ENCODE data around the gene INTS4. TPM values are rescaled to one million over a fixed set of nuclear protein-coding genes. Genes with fewer than 3 reads are reported as not detected.
A peak's percentile ranks its signal among the peaks of the same experiment; 100 is the strongest.

INTS4 gene
- total and polyA plus RNA-seq, 10 of the 15 experiments (the other 5 are each of a cell fraction or from before 2014, with no cell fraction given): 20.2 to 50.5 (median 40.0) TPM

DNA sequence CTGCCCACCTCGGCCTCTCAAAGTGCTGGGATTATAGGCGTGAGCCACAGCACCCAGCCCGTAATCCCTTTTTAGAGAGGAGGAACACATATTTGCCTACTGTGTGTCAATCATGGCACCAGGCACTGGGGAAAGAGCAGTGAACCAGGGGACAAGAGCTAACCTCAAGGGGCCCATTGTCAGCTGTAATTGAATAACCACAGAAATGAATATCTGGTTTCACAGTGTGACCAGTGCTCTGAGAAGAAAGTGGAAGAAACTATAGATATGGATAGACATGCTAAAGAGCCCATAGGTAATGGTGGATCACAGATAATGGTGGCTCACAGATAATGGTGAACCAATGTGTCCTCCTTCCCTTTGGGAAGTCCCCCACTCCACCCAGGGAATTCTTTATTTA is 37.2 kb upstream of the INTS4 start:
- in situ Hi-C loops (cut with MboI) (no loop called here), intact Hi-C loops (cut with micrococcal nuclease; ENCODE audit: unreplicated experiment) (no loop called here)
- 38% methylated on average over 3 of the region's 3 CpGs for WGBS (ENCODE audit: insufficient coverage, insufficient replicate concordance, low lambda C conversion rate, missing lambda C conversion rate)
- BruUV-seq (replicated peaks): no TSS peak
- Histone ChIP-seq H3K79me2 (ENCODE audit: control insufficient read depth, insufficient read depth, low read length) (no peaks in the 10 kb centered on the region), H3K4me3 (no peak overlapping the region), H3K36me3 (ENCODE audit: control insufficient read depth in 2 of 2, insufficient read depth in 2 of 2, low read length in 1 of 2) (no peaks in the 10 kb centered on the region), H3K27me3 (replicated peaks in 1 of 2; ENCODE audit: control insufficient read depth in 2 of 2, insufficient read depth in 2 of 2, low read length in 1 of 2) (no peaks in the 10 kb centered on the region), H3K9ac (ENCODE audit: control insufficient read depth, insufficient read depth, low read length) (no peak overlapping the region), H3K4me1 (ENCODE audit: control insufficient read depth, insufficient read depth, low read length) (peaks cover 6% of the 10 kb centered on the region), H3K4me2 (ENCODE audit: control insufficient read depth, insufficient read depth) (peak overlapping the region; percentile 22; the same call in 1 of the 2 replicates), H2AFZ (ENCODE audit: control insufficient read depth, low read depth, low read length) (peak overlapping the region; percentile 79), H4K20me1 (ENCODE audit: control insufficient read depth, insufficient read depth) (no peaks in the 10 kb centered on the region), H3K27ac (ENCODE audit: control insufficient read depth, insufficient read depth) (no peak overlapping the region), H3K9me3 (replicated peaks; ENCODE audit: control insufficient read depth, insufficient read depth, low read length) (no peaks in the 10 kb centered on the region)
- ChIA-PET SMC1A (ENCODE audit: uncharacterized antibody, unreplicated experiment) (interaction anchor here (1.0 to 5.2 kb wide), 4 partner anchors 8 to 34 kb away, joined by 5 to 19 read pairs (median 5); no protein-coding TSS in a partner anchor), CTCF (interaction anchor here (1.6 to 3.5 kb wide), 3 partner anchors 12 to 32 kb away, joined by 5 to 17 read pairs (median 9); no protein-coding TSS in a partner anchor), POLR2A (interaction anchor here (0.7 to 3.5 kb wide), 2 partner anchors 10 to 37 kb away, joined by 4 to 12 read pairs; partner anchors contain the start of gene INTS4), RAD21 (ENCODE audit: unreplicated experiment) (interaction anchor here (0.7 to 1.1 kb wide), 3 partner anchors 8 to 37 kb away, joined by 3 read pairs; no protein-coding TSS in a partner anchor)
- DNase-seq (ENCODE audit: low read depth, low spot score) (peak; percentile 64), FAIRE-seq (no peak), ATAC-seq (peak; percentile 95)
- TF ChIP-seq BCL11A (IDR thresholded peaks at IDR 0.05; ENCODE audit: low read depth, low read length): peak; percentile 32; the same call in 1 of the 2 replicates
- no peak for TF ChIP-seq MTA3 (IDR thresholded peaks at IDR 0.05; ENCODE audit: borderline replicate concordance, low read length)
- TF ChIP-seq ATF7 (IDR thresholded peaks at IDR 0.05; ENCODE audit: low read depth): 0 out of 2 replicates have a peak, but pooled peaks have one; percentile 20
- no peak for TF ChIP-seq SRF (IDR thresholded peaks at IDR 0.05; ENCODE audit: low read depth in 2 of 2, low read length in 2 of 2)
- peak; percentile 49; the same call in 1 of the 2 replicates for TF ChIP-seq NR2F1 (conservative IDR thresholded peaks at IDR 0.05)
- TF ChIP-seq RELB (IDR thresholded peaks at IDR 0.05; ENCODE audit: low read depth): peak; percentile 49; the same call in 1 of the 2 replicates
- TF ChIP-seq, protein P1, sequence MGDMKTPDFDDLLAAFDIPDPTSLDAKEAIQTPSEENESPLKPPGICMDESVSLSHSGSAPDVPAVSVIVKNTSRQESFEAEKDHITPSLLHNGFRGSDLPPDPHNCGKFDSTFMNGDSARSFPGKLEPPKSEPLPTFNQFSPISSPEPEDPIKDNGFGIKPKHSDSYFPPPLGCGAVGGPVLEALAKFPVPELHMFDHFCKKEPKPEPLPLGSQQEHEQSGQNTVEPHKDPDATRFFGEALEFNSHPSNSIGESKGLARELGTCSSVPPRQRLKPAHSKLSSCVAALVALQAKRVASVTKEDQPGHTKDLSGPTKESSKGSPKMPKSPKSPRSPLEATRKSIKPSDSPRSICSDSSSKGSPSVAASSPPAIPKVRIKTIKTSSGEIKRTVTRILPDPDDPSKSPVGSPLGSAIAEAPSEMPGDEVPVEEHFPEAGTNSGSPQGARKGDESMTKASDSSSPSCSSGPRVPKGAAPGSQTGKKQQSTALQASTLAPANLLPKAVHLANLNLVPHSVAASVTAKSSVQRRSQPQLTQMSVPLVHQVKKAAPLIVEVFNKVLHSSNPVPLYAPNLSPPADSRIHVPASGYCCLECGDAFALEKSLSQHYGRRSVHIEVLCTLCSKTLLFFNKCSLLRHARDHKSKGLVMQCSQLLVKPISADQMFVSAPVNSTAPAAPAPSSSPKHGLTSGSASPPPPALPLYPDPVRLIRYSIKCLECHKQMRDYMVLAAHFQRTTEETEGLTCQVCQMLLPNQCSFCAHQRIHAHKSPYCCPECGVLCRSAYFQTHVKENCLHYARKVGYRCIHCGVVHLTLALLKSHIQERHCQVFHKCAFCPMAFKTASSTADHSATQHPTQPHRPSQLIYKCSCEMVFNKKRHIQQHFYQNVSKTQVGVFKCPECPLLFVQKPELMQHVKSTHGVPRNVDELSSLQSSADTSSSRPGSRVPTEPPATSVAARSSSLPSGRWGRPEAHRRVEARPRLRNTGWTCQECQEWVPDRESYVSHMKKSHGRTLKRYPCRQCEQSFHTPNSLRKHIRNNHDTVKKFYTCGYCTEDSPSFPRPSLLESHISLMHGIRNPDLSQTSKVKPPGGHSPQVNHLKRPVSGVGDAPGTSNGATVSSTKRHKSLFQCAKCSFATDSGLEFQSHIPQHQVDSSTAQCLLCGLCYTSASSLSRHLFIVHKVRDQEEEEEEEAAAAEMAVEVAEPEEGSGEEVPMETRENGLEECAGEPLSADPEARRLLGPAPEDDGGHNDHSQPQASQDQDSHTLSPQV (IDR thresholded peaks at IDR 0.05): peak; percentile 46; the same call in 1 of the 2 replicates
- TF ChIP-seq NFYB (IDR thresholded peaks at IDR 0.05; ENCODE audit: insufficient read depth, low read depth, low read length): no peak
- TF ChIP-seq IKZF1 (conservative IDR thresholded peaks at IDR 0.05): 0 out of 2 replicates have a peak, but pooled peaks have one; percentile 41
- peak; percentile 74 for TF ChIP-seq DPF2 (IDR thresholded peaks at IDR 0.05)
- TF ChIP-seq BHLHE40 (IDR thresholded peaks at IDR 0.05; ENCODE audit: borderline replicate concordance in 1 of 2, low read depth in 2 of 2, low read length in 1 of 2): peak in 1 of 2 experiments; percentile 55; a peak in 1 of 4 replicates
- no peak for TF ChIP-seq SMARCA5 (IDR thresholded peaks at IDR 0.05)
- peak; percentile 72; the same call in 1 of the 3 replicates for TF ChIP-seq POU2F2 (IDR thresholded peaks at IDR 0.05; ENCODE audit: borderline replicate concordance, low read depth, low read length)
- no peak for TF ChIP-seq GATAD2B (conservative IDR thresholded peaks at IDR 0.05; ENCODE audit: low read depth)
- TF ChIP-seq IRF4 (IDR thresholded peaks at IDR 0.05; ENCODE audit: low read depth, low read length): no peak
- TF ChIP-seq SIX5 (IDR thresholded peaks at IDR 0.05; ENCODE audit: low read depth, low read length, severe bottlenecking): no peak
- TF ChIP-seq NFYA (IDR thresholded peaks at IDR 0.05; ENCODE audit: borderline replicate concordance, low read depth, low read length): no peak
- TF ChIP-seq RAD21 (IDR thresholded peaks at IDR 0.05; ENCODE audit: insufficient read depth, low read depth, low read length): no peak
- no peak for TF ChIP-seq FOS (IDR thresholded peaks at IDR 0.05; ENCODE audit: borderline replicate concordance, extremely low read depth, insufficient read length)
- TF ChIP-seq IKZF2 (IDR thresholded peaks at IDR 0.05): peak; percentile 34 to 45; a peak in 1 of 4 replicates

All from GM12878 (cell line).